DMS114 treated with DMSO at 0.1 percent for 48 hours (cell line): ENCODE results near the gene DAPK2.
"Not testable (repeated sequence)": the region's sequence is repeated elsewhere in the genome, so short reads cannot be mapped to it uniquely, and the experiment has no call there.

Experiments used
- DNase-seq: peaks from one replicate; lab custom pipeline; 2025; ENCODE audit not compliant: unreplicated experiment; lab: John Stamatoyannopoulos, UW

DAPK2 gene

GRCh38 chr15:63918317-63918672 lies 128.0 kb downstream of the DAPK2 start:
- DNase-seq: no peak

GRCh38 chr15:63917588-63918316 lies 128.5 kb downstream of the DAPK2 start:
- DNase-seq: no peak

- DNase-seq: no peak
These were observed 130.2 kb downstream of the DAPK2 start for GRCh38 chr15:63915873-63916771.

- DNase-seq: no peak
These were observed 130.9 kb downstream of the DAPK2 start for GRCh38 chr15:63915209-63915872.

- no peak for DNase-seq
These were observed 132.4 kb downstream of the DAPK2 start for GRCh38 chr15:63913786-63914315.

GRCh38 chr15:63913336-63913735 lies 132.9 kb downstream of the DAPK2 start:
- DNase-seq: no peak

- DNase-seq: no peak
These were observed 134.1 kb downstream of the DAPK2 start for GRCh38 chr15:63912061-63912615.

- DNase-seq: no peak
These were observed 135.1 kb downstream of the DAPK2 start for GRCh38 chr15:63911160-63911559.

GRCh38 chr15:63909819-63910437 lies 136.4 kb downstream of the DAPK2 start:
- no peak for DNase-seq

GRCh38 chr15:63908991-63909390 lies 137.3 kb downstream of the DAPK2 start:
- DNase-seq: no peak

GRCh38 chr15:63908281-63908680 lies 138.0 kb downstream of the DAPK2 start:
- no peak for DNase-seq

GRCh38 chr15:63907521-63907920 lies 138.8 kb downstream of the DAPK2 start:
- no peak for DNase-seq

GRCh38 chr15:63906266-63906584 lies 140.1 kb downstream of the DAPK2 start:
- DNase-seq: no peak

GRCh38 chr15:63905558-63906265 lies 140.6 kb downstream of the DAPK2 start:
- no peak for DNase-seq

- DNase-seq: no peak
These were observed 141.2 kb downstream of the DAPK2 start for GRCh38 chr15:63905131-63905530.

- DNase-seq: no peak
These were observed 142.2 kb downstream of the DAPK2 start for GRCh38 chr15:63904042-63904441.

- no peak for DNase-seq
These were observed 143.6 kb downstream of the DAPK2 start for GRCh38 chr15:63902671-63903035.

GRCh38 chr15:63901912-63902670 lies 144.2 kb downstream of the DAPK2 start:
- DNase-seq: no peak

- no peak for DNase-seq
These were observed 146.0 kb downstream of the DAPK2 start for GRCh38 chr15:63900306-63900705.

- not testable (repeated sequence) for DNase-seq
These were observed 146.7 kb downstream of the DAPK2 start for GRCh38 chr15:63899606-63900005.
